HG03159 (cell line): ENCODE data around the gene PCDH8.

ENCODE experiments used
- ATAC-seq: cut with Tn5 transposase; IDR thresholded peaks from one replicate; pipeline ENCODE4 v1.9.1; 2021; ENCODE audit warnings: mild to moderate bottlenecking, moderate library complexity; ENCODE audit not compliant: unreplicated experiment

Gene PCDH8

DNA sequence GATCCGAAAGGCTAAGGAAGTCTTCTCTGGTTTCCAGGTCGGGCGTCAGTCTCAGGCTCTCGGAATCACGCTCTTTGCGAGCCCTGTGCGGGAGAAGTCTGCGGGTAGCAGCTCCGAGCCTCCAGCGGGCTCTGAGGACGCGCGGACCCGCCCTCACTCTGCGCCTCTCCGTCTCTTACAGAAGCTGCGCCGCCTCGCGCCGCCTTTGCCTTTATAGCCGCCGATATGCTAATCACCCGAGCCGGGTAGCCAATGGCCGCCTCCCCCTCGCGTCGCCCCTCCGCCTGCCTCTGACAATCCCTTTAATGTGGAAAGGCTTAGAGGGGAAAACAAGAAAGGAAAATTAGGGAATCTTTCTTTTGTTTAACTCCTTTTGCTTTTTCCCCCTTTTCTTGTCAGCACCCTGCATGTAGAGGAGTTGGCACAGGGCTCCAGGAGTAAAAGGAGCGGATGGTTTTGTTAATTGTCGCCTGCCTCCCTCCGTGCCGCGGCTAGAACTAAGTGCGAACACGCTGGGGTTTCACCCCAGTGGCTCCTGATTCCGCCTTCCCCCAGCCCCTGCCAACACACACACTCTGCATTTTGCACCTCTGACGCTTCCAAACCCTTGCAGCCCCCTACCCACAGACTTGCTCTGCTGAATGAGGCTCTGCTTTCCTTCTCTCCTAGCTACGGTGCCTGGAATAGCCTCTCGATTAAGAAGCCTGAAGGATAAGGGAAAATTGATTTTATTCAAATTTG is at the start of gene PCDH8:
Gene PCDH8, minus strand, starts transcription at position 186 of the 741 bp plus-strand sequence. CDS start 204 bp downstream, outside the sequence.
- ATAC-seq, result no peak

DNA sequence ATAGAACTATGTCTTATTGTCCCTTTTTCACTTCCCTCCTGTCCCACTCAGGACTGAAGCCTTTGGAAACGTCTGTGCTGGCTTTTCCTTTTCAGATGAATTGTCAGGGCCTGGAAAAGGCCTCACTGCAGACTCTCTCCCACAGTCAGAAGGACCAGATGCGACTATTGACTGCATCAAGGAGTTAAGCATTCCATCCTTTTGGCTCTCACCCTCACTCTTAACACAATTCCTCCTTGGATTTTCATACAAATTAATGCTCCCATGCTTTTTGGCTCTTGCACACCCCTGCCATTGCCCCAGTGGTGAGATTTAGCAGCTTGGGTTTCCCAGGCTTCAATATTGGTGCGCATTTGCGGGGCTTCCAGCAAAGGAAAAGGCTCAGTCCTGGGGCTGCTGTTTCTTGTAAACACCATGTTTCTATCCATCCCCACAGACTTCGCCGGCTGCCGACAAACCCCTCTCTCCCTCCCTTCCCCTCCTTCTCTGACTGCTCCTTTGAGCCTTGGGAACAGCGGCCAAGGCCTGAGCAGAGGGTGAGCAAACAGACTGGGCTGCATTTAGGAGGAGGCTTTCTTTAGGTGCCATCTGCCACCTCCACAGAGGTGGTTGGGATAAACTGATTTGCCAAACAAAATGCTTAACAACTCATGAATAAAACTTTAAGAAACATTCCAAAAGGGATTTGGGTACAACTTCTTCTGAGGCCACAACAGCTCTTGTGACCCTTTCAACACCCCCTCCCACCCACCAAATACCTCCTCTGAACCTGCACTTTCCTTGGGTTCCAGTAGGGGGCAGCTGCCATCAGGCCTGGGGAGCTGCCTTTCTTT is 48.6 kb upstream of the PCDH8 start:
- ATAC-seq, result no peak

DNA sequence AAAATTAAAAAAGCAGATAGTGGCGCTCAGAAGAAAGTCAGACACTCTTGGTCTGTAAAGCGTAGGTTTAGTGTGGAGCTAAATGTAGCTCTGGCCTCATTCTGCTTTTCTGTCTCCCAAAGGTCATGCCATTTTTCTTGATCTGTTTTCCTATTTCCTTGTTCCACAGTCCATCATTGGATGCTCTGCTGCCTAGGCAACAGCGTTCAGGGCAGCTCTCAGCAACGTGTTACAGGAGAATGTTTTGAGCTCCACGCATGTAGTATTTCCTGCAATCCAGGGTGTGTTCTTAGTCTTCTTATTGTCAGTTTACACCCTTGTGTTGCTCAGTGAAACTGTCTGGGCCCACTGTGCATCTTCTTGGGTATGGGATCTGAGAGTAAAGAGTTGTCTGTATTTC is 46.0 kb upstream of the PCDH8 start:
- ATAC-seq, result no peak

DNA sequence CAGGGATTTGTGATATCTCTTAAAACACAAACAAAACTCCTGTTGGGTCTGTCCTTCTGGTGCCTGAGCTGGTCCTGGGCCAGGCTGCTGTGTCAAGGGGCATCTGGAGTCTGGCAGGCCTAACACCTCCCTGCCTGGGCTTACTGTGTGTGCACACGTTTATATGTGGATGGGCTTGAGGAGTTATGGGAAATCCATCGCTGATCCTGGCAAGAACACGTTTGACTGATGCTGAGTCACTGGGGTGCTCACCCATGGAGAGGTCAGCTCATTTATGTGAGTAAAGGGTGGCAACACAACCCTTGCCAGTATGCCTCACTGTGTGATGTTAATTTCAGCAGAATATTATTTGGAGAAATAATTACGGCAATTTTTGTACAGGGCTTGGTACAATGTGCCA is 44.5 kb upstream of the PCDH8 start:
- ATAC-seq, result no peak

DNA sequence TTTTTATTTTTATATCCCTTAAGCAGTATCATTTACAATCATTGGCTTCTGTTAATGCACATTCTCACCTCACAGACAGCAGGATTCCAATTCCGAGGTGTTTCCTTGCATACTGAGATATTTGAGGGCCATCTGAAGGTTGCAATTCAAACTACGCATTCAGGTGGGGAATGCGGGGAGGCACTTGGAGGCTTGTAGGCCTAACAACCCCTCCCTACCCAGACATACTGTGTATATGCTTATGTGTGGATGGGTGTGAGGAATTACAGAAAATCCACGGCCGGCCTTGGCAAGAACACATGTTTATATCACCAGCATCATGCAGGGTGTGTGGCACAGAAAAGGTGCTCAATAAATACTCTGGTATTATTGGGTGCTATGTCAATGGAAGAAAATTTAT is 43.3 kb upstream of the PCDH8 start:
- ATAC-seq, result no peak

GRCh38 chr13:52887165-52887564 is 38.7 kb upstream of the PCDH8 start:
- no peak for ATAC-seq

- no peak for ATAC-seq
Observed at GRCh38 chr13:52885141-52885540, 36.7 kb upstream of the PCDH8 start.

- ATAC-seq, result no peak
Observed at GRCh38 chr13:52884429-52885010, 36.1 kb upstream of the PCDH8 start.

DNA sequence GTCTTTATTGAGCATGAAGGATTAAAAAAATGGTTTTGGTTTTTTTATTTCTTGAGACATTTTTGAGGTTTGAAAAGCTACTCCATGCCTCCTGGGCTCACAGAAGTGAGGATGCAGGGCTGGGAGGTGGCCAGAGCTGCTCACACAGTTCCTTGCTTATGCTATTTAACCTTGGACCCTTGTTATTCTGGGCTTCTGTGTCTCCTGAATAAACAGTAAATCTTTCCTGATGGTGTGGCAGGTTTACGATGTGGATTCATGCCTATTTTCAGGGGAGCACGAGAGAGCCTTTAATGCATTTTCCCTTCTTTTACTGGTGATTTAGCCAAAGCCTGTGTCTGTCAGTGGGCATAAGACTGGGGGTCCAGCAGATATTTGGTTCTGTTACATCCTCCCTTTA is 34.3 kb upstream of the PCDH8 start:
- no peak for ATAC-seq

DNA sequence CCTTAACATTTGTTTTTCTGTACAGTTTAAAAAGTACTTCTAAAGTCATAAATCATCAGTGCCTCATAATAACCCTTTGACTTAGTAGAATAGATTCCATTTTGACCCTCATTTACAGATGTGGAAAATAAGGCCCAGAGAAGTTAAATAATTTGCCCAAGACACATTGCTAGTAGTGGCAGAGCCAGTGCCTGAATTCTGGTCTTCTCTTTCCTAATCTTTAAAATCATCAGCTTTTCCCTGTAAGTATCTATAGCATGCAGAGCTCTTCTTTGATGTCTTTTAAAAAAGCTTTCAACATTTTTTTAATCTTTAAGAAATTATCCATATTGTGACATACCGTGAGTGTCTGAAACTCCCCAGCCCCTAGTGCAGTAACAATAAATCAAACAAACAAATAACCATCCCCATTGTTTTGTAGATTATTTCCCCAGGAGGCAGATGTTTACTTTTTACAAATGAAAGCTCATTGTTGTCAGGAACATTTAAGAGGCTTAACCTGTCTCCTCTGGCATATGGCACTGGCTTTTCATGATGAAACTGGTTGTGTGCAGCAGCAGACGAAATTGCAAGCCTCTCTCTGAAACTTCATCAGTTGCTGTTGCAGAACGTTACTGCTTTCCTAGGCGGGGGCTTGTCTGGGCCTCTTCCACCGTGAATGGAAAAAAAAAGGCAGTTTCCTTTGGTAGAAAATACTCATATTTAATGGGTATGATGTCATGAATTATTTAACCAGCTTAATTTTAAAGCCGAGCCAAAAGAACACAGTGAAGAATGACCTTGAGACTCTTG is 31.7 kb upstream of the PCDH8 start:
- no peak for ATAC-seq

DNA sequence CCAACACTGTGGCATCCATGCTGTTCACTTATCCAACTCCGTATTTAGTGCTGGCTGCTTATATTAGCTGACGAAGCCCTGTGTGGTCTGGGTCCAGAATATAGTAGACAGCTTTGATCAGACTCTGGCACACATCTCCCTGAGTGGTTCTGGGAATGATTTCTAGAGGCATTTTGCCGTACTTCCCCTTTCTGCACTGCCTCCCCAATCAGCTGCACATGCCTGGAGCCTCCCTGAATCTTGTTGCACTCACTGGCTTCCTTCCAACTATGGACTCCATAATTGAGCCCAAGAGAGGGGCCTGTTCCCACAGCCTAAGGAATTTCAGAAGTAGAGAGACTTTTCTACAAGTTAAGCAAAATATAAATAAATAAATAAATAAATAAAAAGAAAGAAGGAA is 30.4 kb upstream of the PCDH8 start:
- no peak for ATAC-seq

- ATAC-seq, result no peak
Observed at GRCh38 chr13:52870143-52870542, 21.7 kb upstream of the PCDH8 start.

DNA sequence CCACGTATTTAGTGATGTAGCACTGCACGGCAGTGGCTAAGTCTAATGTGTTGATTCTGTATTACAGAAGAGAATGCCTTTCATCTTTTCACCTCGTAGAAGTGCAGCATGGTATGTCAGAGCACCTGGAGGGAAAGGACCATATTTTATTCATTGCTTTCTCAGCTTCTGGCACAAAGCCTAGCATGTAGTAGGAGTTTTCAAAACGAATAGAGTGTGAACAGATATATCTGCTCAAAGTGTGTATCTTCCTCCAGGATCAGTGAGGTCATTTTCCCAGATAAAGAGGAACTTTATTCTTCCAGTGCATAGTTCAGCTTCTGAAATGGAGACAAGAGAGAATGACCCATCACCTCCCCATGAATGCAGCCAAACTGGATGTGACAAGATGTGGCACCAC is 21.2 kb upstream of the PCDH8 start:
- ATAC-seq, result no peak

DNA sequence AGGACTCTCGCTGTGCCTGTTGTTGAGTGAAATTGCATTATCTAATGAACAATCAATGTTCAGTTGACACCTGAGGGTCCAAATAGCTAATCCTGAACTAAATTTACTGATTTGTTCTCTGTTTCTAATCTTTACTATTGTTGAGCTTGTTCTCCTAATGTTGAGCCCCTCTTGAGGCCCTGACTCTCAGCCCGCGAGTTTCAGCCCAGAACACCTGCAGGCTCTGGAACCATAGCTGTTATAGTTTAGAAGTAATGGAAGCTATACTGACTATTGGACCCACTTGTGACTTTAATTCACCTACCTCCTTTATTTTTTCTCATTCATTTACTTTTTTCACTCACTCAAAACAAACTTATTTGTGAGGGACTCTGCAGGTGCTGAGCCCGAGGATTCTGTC is 20.6 kb upstream of the PCDH8 start:
- no peak for ATAC-seq

DNA sequence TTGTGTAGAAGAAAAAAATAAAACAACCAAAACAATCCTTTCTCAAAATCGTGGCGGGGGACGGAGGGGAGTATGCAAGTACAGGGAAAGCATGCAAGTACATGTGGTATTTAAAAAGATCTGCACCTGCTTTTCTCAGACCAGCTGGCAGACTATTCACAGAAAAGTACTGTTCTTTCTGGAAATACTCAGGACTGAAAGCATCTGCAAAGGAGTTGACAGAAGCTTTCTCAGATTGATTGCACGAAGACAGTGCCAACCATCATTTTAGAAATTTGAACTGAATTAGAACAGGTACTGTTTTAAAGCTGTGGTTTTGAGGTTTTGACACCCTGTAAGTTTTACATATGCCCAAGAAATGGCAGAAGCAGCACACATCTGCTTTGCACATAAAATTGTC is 19.8 kb upstream of the PCDH8 start:
- ATAC-seq, result no peak

GRCh38 chr13:52864941-52865340 is 16.5 kb upstream of the PCDH8 start:
- no peak for ATAC-seq

GRCh38 chr13:52862358-52863206 is 14.1 kb upstream of the PCDH8 start:
- no peak for ATAC-seq

DNA sequence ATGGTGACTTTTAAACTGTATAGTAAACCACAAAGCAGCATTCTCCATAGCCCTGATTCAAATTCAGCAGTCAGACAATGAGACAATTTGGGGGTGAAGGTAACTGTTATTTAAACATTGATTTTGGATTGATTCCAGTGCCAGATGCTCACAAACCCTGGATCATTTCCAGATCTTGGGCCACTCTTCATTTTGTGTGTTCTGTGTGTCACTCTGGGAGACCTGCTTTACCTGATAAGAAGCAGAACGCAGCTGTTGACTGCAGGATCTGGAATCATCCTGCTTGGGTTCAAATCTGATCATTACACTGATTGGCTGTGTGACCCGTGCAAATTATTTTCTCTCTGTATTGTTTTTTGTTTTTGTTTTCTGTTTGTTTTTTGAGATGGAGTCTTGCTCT is 4.0 kb upstream of the PCDH8 start:
- no peak for ATAC-seq

- peak; percentile 77 for ATAC-seq
Observed at GRCh38 chr13:52851137-52851962, 2.9 kb upstream of the PCDH8 start.
